CMK (cell line): ENCODE results near the gene SELP.
A peak's percentile ranks its signal among the peaks of the same experiment; 100 is the strongest.

Experiments
- DNase-seq: peaks from one replicate; pipeline ENCODE4 v3.0.0-alpha.2; 2010; ENCODE audit warnings: low read depth

SELP gene

GRCh38 chr1:169576241-169576934 is 53.5 kb downstream of the SELP start:
- no peak for DNase-seq

GRCh38 chr1:169574336-169574735 is 55.6 kb downstream of the SELP start:
- DNase-seq = no peak

DNA sequence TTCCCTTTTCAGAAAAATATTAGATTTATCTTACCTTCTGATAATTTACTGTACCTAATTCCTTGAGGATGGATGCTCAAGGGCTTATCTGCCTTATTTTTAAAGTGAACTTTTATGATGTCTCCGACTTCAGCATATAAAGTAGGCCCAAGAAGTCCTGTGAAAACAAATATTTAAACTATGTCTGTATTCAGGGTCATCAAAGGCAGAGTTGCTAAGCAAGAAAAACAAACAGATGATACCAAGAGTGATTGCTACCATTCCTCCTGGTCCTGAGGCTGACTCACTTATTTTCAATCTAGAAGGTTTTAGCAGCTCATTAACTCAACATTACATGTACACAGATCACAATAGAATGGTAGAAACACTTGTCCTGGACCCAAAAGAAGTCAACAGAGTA is 57.7 kb downstream of the SELP start:
- no peak for DNase-seq

DNA sequence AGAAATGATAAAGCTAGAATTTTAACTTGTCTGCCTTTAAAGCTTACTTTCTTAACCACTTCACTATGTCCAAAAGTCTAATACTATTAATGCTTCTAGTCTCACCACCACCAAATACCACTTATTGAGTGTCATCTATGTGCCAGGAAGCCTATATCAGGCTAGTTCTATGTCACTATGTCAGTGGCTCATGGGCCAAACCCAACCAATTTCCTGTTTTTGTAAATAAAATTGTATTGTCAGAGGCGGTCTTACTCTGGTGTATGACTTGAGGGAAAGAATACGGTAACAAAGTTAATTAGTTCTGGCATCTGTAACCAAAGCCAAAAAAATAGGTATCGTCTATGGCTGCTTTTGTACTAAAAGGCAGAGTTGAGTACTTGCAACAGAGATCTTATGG is 58.5 kb downstream of the SELP start:
- DNase-seq = no peak

DNA sequence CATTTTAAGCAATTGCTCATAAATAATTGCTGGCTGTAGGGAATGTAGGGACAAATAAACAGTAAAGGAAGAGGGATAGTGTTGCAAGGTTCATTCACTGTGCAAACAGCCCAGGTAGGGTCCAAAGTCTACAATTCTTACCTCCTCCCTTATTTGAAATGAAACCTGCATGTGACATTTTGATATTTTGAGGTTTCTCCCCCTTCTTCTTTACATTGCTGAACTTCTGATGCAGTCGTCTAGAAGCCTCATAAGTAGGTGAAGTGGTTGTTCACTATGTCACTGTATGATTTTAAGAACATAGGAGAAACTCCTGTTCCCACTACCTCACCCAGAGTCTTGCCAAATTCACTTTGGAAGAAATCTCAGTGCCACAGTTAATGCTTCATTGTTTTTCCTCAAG is 59.8 kb downstream of the SELP start:
- no peak for DNase-seq

DNA sequence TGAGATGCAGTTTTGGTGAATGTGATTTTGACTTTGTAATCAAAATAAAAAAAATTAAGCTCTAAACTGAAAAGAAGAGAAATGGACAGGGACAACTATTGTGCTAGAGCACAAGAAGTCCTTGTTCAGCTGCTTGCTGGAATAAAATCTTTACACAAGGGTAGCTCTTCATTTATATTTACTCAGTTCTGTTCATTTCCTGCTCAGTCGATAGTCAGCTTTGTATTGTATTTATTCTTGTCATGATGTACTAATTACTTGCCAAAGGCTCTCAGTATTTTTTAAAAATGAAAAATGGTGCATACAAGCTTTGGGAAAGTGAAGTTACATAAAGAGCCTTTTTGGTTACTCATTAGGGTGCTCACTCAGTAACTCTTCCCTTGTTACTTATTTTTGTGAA is 61.4 kb downstream of the SELP start:
- no peak for DNase-seq

- peak; percentile 44 for DNase-seq
Measured at GRCh38 chr1:169565335-169566271, 64.3 kb downstream of the SELP start.

- DNase-seq = no peak
Measured at GRCh38 chr1:169563650-169564049, 66.3 kb downstream of the SELP start.

DNA sequence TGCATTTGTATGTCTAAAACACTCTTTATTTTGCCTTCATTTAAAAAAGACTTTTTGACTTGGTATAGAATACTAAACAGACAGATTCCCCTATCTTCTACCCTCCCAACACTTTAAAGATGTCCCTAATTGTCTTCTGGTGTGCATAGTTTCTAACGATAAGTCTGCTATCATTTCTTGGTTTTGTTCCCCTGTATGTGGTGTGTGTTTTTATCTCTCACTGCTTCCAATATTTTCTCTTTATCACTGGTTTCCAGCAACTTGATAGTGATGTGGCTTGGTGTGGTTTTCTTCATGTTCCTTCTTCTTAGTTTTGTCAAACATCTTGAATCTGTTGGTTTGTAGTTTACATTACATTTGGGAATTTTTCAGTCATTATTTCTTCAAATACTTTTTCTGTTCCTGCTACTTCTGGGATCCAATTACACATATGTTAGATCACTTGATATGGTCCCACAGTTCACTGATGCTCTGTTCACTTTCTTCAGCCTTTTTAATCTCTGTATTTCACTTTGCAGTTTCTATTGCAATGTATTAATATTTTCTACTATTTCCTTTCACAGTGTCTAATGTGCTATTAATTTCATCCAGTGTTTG is 66.8 kb downstream of the SELP start:
- DNase-seq = peak; percentile 77

DNA sequence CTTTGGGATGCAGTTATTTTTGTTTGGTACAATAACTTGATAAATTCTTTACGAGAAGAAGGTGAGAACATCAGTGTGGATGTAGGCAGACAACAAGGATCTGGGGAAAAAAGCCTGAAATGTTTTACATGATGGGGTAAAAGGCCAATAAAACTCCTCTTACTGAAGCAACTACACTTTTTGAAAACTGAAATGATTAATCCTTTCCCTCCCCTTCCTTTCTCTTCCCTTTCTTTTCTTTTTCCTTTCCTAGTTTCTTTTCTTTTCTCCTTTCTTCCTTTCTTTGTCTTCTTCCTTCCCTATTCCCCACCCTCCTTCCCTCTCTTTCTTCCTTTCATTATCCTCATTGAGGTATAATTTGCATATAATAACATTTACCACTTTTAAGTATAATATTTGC is 68.2 kb downstream of the SELP start:
- DNase-seq = no peak

DNA sequence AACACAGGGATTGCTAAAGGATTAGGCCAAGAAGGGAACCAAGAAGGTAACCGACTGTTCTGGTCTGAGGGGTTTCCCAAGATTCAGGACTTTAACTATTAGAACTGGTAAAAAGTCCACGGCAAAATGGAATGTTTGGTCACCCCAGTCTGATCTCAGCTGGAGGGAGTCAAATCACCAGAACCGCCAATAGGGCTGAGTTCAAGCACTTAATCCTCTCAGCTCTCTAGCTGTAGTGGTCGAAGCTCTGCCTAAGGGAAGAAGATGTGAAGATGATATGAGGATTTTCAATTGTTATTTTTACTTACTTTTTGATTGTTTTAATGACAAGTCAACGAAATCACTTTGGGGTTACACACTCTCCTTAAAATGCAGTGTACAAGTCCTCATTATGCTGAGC is 72.8 kb downstream of the SELP start:
- DNase-seq = no peak

DNA sequence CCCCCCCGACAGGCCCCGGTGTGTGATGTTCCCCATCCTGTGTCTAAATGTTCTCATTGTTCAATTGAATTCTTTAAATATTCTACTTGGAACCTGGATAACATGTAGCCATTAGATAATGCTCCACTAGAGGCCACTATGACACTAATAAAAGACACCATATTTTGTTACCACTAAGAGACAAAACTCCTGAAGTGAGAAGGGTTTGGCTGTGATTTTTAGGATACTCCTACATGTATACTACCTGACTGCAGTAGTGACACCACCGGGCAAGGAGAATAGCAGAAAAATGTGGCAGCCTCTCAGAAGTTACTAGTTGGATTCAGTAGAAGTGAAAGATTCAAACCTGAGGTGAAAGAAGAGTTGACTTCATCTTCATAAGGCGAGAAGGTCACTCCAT is 79.6 kb downstream of the SELP start:
- DNase-seq = no peak

DNA sequence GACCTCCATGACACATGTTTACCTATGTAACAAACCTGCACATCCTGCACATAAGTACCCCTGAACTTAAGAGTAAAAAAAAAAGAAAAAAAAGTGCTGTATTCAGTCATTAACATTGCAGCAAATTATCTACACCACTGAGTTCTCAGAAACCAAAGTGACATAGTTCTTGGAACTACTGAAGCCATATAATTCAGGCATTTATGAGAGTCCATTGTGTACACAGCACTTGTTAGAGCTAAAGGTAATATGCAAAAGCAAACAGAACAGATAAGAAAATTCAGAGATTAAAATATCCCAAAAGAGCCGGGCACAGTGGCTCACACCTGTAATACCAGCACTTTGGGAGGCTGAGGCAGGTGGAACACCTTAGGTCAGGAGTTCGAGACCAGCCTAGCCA is 81.6 kb downstream of the SELP start:
- no peak for DNase-seq

GRCh38 chr1:169546087-169546995 is 83.6 kb downstream of the SELP start:
- peak; percentile 68 for DNase-seq

DNA sequence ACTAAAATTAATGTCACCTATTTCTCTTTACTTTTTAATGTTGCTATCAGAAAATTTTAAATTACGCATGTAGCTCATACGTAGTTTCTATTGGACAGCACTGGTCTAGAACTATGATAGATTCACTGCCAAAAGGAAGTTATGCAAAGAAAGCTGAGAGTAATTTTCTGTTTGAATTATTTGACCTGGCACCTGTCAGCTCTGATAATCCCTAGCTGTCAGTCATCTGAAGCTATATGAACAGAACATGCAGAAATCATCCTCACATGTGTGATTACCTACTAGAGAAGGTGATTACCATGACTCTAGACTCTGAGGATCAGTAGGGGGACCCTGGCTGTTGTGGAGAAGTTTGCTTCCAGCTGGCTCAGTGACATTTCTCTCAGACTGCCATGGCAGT is 84.5 kb downstream of the SELP start:
- no peak for DNase-seq

DNA sequence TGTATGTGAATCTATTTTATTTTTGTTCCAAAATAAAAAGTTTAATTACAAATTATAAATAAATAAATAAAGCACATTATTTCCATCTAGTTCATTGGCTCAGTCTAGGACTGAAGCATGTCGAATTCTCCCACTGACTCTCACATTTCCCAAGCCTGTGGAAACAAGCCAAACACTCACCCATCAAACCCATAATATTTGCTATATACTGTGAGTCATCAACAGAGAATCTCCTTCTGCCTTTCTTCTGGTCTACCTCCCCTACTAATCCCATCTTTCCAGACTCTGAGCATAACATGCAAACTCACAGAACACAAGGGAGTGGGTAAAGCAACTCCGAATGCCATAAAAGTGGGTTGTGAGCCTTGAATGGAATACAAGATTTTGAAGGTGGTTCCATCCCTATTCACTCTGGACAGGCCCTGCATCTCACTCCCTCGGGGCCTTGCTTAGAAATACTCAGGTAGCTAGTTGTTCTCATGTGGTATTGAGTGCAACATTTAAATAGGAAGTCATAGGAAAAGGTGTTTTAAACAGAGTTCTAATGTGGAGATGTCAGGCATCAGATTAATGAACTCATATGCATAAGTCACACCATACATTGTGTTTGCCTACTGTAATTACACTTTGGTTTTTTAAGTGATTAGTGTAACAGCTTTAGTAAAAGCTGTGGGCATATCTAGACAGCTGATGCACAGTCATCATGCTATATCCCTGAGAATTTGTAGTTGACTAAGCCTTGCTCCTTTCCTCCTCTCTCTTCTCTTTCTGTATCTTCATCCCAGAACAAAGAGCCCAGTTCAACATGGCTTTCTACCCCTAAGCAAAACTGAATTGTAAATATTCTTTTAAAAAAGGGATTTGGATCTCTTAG is 90.7 kb downstream of the SELP start:
- DNase-seq = no peak
